AG08396 (cell line): ENCODE results near the gene TUBB2B.
A peak's percentile ranks its signal among the peaks of the same experiment; 100 is the strongest.

Experiments used
- DNase-seq: peaks from one replicate; pipeline ENCODE4 v3.0.0; 2012; ENCODE audit warnings: low spot score, mixed read lengths

TUBB2B gene

GRCh38 chr6:3227363-3228045 lies at the start of gene TUBB2B:
TSS of gene TUBB2B (minus strand) at chr6:3227653. CDS start at chr6:3227543, 110 bp downstream.
- no peak for DNase-seq

- DNase-seq: no peak
Measured at GRCh38 chr6:3277251-3277650, 49.8 kb upstream of the TUBB2B start.

- no peak for DNase-seq
Measured at GRCh38 chr6:3276174-3277167, 49.0 kb upstream of the TUBB2B start.

- no peak for DNase-seq
Measured at GRCh38 chr6:3273707-3274521, 46.5 kb upstream of the TUBB2B start.

GRCh38 chr6:3272911-3273547 lies 45.6 kb upstream of the TUBB2B start:
- no peak for DNase-seq

GRCh38 chr6:3271756-3272155 lies 44.3 kb upstream of the TUBB2B start:
- DNase-seq: no peak

- no peak for DNase-seq
Measured at GRCh38 chr6:3270258-3270657, 42.8 kb upstream of the TUBB2B start.

GRCh38 chr6:3269281-3269975 lies 42.0 kb upstream of the TUBB2B start:
- no peak for DNase-seq

- DNase-seq: no peak
Measured at GRCh38 chr6:3268680-3269079, 41.2 kb upstream of the TUBB2B start.

GRCh38 chr6:3267162-3267561 lies 39.7 kb upstream of the TUBB2B start:
- DNase-seq: no peak

GRCh38 chr6:3266170-3266569 lies 38.7 kb upstream of the TUBB2B start:
- DNase-seq: no peak

- DNase-seq: no peak
Measured at GRCh38 chr6:3265671-3266070, 38.2 kb upstream of the TUBB2B start.

GRCh38 chr6:3264356-3264755 lies 36.9 kb upstream of the TUBB2B start:
- DNase-seq: no peak

- no peak for DNase-seq
Measured at GRCh38 chr6:3263096-3263495, 35.6 kb upstream of the TUBB2B start.

GRCh38 chr6:3261921-3262320 lies 34.5 kb upstream of the TUBB2B start:
- no peak for DNase-seq

- no peak for DNase-seq
Measured at GRCh38 chr6:3261518-3261820, 34.0 kb upstream of the TUBB2B start.

- no peak for DNase-seq
Measured at GRCh38 chr6:3260772-3261517, 33.5 kb upstream of the TUBB2B start.

- DNase-seq: no peak
Measured at GRCh38 chr6:3260296-3260695, 32.8 kb upstream of the TUBB2B start.

- DNase-seq: peak; percentile 55
Measured at GRCh38 chr6:3259491-3259958, 32.1 kb upstream of the TUBB2B start.

- peak; percentile 99 for DNase-seq
Measured at GRCh38 chr6:3258720-3259490, 31.5 kb upstream of the TUBB2B start, which contains the start of gene PSMG4. TSS of gene PSMG4 (plus strand) at chr6:3258947. CDS start at chr6:3259023, 76 bp downstream.
